ENCODE measurements around the gene AURKAIP1.
A peak's percentile ranks its signal among the peaks of the same experiment; 100 is the strongest.

Gene AURKAIP1

DNA sequence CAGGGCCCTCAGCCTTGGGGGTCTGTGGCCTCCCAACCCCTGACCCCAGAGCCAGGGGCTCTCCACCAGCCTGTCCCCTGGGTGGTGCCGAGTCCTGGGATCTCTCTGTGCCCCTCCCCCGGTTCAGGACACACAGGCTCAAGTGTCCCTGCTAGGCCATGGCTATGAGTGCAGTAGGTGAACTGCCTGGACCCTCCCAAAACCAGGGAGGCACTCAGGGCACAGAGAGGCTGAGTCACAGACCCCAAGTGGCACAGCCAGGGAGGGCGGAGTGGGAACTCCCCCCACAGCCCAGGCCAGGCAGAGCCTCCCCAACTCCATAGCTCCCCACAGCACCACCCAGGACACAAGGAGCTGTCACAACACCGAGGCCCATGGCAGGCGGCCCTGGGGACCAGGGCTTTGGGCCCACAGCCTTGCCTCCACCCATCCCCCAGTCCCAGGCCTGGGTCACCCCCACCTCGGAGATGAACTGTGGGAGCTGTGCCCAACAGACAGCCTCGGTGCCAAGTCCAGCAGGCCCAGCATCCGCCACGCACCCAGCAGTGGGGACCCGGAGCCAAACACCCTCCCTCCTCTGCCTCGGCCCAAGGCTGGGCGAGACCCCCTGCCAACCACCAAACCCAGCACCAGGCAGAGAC, 29.0 kb downstream of the AURKAIP1 start:
- DNase-seq, result no peak

DNA sequence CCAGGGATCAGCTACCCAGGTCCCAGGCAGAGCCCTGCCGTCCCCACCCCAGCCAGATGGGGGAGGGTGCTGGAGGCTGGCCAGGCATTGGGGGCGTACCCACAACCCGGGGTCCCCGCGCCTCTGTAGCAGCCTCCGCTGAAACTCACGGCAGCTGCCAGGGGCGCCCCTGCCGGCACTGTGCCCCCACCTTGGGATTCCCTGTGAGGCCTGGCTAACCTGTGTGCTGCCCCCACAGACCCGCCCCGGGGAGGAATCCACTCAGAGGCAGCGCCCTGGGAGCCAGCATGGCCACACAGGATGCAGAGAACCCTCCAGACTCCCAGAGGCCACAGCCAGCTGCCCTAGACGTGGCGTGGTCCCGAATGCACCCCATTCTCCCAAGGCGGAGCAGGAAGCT, 29.6 kb downstream of the AURKAIP1 start:
- DNase-seq, result no peak

DNA sequence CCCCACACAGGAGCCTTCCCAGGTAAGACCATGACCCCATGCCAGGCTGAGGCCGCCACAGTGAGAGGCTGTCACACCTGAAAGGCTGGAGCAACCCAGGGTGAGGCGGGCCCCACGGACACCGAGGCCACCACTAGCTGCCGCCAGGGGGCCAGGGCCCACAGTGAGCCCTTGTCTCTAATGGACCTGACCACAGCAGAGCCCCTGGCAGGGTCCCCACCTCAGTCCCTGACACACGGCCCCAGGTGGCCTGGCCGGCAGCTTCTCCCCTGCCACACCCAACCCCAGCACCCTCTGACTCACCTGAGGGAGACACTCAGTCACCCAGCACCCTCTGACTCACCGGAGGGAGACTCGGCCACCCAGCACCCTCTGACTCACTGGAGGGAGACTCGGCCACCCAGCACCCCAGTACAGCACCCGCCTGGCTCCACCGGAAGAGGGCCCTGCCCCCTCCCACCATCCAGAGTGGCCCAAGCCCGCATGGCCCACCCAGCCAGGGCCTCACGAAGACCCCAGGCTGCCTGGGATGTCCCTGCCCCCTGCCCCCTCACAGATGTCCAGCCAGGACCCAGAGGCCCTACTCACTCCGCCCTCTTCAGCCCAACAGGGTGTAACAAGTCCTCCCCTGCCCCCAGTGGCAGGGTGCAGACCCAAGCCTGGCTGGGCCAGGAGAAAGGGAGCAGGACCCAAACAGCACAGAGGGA, 30.2 kb downstream of the AURKAIP1 start:
- DNase-seq, result peak; percentile 76

DNA sequence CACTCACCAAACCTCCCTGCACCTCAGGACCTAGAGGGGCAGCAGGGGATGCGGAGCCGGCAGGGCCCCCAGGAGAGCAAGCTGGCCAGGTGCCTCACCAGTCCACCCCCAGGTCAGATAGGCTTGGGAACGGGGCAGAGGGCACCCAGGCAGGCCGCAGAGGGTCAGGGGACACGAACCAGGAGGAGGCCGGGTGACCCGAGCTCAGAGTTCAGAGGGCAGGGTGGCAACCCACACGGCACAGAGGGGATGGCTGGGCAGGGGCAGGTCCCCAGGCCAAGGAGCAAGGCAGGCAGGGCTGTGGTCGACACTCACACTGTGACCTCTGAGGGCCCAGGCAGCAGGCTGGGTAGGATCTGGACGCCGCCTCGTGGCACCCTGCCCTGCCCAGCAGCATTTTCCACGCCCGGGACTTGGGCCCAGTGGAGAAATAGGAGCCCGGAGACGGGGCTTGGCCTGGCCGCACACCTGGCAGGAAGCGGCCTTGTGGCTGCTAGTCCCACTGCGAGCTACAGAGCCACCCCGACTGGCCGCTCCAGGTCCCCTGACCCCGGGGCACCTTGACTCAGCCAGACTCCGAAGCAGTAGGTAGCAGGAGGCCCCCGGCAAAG, 31.1 kb downstream of the AURKAIP1 start:
- no peak for DNase-seq

DNA sequence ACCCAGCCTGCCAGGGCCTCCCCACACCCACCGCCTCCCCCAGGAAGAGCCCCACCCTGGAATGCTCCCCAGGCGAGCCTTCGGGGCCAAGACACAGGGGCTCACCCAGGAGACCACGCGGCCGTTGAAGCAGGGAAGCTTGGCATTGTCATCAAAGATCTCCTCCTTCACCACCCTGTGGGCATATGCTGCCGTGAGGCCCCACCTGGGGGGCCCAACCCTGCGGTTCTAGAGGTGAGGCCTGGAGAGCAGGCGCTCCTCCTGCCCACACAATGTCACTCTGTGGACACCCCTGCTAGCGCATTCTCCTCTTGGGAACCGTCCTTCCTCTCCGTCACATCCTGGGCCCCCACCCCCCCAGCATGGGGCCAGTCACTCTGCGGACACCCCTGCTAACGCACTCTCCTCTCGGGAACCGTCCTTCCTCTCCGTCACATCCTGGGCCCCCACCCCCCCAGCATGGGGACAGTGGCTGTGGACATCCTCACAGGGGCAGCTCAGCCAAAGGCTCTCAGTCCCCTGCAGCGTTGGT, 32.4 kb downstream of the AURKAIP1 start:
- DNase-seq, result no peak

DNA sequence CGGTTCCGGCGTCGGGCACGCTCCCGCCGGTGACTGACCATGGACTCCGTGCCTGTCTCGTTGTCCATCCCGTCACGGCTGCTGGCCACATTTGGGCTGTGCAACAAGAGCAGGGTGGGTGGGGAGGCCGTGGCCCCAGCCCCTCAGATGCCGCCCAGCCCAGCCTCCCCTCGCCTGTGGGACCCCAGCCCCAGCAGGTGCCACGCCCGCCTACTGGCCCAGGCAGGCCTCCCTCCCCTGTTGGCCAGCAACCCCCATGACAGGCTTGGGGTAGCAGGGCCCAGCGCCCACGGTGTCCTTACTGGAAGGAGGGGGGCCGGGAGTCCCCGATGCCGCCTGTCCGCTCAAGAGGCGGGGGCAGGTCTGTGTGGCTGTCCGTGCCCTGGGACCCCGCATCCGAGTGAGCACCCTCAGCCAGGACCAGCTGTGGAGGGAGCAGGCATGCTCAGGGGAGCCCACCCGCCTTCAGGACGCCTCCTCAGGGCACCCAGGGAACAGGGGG, 32.9 kb downstream of the AURKAIP1 start:
- DNase-seq, result no peak

DNA sequence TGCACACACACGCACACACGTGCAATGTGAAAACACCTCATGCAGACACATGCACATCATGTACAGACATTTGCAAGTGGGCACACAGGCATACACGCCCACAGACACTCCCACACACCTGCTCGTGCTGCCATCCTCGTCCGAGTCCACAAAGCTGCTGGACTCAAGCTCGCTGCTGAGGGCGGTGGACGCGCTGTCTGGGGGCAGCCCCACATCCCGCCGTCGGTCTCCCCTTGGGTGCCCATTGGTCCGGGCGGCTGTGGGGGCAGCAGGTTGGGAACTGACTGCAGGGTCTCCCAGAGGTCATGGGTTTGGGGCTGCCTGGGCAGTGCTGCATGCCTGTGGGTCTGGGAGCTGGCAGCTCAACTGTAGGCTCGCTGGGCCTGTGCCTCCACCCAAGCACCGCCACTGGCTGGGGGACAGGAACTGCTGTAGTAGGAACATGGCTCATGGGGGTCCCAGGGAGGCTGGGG, 33.4 kb downstream of the AURKAIP1 start:
- DNase-seq, result no peak

DNA sequence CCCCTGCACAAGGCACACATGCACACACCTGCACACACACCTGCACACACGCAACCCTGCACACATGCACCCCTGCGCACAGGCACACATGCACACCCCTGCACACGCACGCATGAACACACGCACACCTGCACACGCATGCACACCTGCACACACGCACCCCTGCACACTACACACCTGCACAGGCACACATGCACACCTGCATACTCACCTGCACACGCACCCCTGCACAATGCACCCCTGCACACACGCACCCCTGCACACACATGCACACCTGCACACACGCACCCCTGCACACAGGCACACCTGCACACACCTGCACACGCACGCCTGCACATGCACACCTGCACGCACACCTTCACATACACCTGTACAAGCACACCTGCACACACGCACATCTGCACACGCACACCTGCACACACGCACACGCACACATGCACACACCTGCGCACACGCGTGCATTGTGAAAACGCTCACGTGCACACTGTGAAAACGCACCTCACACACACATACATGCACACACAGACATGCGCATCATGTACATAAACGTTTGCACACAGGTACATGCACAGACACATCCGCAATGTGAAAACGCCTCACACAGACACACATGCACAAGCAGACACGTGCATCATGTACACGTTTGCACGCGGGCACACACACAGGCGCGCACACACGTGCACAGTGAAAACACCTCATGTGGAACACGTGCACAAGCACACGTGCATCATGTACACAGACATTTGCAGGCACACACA, 34.0 kb downstream of the AURKAIP1 start:
- no peak for DNase-seq

DNA sequence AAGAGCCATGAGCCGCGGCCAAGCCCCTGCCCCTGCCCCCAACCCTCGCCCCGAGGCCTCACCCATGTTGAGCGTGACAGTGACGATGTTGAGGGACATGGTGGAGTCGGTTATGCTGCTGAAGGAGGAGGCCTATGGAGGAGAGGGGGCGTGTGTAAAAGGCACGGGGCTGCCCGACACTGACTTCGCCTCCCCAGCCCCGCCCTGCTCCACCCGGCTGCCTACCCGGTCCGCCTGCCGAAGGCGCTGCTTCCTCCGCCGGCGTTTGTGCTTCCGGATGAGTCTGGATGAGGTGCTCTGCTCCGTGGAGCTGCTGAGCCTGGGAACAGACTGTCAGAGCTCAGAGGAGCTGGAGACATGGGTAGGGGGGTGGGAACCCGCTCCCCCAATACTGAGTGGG, 34.8 kb downstream of the AURKAIP1 start:
- no peak for DNase-seq

DNA sequence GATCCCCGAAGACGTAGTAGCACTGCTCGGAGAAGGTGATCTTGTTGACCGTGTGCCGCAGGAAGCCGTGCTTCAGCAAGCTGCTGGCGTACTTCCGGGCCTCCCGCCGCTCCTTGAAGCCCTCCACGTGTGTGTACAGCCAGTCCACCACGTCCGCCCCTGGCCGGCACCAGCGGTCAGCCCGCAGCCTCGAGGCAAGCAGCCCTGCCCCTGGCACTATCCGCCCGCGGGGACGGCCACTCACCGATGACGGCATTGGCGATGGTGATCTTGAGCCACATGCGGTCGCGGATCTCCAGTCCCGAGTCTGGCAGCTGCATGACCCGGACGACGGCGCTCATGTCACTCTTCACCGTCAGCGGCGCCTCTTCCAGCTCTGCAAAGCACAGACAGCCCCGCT, 36.7 kb downstream of the AURKAIP1 start:
- no peak for DNase-seq

DNA sequence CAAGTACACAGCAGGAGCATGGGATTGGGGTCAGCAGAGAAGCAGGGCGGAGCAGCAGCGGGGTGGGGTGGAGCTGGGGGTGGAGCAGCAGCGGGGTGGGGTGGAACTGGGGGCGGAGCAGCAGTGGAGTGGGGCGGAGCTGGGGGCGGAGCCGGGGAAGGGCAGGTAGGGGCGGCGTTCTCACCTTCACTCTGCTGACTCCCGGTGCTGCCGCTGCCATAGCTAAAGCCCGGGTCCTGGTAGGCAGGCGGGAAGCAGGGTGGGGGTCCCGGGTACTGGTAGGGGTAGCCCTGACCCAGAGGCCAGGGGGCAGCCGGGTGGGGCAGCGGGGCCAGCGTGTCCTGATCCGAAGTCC, 37.2 kb downstream of the AURKAIP1 start:
- no peak for DNase-seq

DNA sequence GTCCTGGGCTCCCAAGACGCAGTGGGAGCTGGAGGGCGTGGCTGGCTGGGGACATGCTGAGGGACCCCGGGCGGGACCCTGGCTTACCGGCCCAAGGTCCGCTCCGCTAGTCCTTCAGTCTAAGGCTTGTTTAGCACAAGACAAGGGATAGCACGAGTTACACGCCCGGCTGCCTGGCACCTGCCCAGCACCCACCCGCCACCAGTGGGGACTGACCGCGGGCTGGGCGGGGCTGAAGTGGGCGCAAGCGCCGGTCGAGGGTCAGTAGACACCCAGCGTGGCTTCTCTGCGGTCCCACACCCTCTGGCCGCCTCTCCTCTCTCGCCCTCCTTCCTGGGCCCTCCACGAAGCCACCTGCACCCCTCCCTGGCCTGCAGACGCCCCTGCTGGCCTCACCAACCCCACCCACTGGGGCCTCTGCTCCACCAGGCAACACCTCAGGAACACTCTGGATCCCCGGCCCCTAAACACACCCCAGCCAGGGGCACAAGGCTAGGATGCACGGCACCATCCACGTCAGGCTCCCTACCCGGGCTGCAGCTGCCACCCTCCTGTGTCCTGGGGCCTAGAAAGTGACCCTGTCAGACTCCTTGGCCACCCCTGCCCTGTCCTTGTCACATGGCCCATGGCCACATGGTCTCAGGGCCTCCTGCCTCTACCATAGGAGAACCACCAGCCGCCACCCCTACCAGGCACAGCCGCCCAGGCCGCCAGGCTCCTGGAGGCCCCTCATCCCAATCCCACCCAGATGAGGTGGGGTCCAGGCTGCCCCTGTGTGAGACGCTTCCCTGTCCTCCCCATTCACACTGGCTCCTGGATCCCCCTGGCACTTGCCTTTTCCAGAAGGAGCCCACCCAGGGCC, 37.8 kb downstream of the AURKAIP1 start:
- DNase-seq, result no peak

DNA sequence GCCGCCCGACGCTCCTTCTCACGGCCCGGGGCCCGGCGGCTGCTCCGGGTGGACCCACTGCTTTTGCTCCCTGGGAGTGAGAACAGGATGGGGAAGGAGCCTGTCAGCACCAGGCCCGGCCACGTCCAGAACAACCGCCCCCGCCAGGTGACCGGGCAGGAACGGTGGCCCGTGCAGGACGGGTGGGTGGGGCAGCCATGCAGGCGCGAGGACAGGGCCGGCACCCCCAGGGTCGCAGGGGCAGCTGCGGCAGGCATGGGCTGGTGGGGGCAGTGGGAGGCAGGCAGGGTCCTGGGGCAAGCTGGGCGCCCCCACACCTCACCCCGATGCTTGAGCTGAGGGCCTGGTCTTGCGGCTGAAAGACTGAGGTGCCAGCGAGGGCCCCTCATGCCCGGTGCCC, 38.6 kb downstream of the AURKAIP1 start:
- DNase-seq, result no peak

DNA sequence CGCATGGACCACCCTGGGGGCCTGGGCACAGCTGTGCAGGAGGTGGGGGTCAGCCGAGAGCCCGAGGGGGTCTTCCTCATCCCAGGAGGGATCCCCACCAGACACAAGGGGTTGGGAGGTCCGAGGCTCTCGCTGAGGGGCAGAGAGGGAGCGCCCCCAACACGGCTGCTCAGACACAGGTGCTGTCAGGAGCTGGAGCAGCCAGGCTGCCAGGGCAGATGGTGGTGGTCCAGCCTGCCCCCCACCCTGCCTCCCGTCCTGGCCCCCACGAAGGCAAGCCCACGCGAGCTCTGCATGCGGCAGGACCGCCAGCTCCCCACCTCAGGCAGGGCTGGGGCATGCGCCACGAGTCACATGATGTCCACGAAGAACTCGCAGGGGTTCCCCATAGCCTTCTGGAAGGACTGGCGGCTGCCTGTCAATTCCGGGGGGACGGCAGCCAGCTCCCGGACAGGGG, 39.2 kb downstream of the AURKAIP1 start:
- no peak for DNase-seq

DNA sequence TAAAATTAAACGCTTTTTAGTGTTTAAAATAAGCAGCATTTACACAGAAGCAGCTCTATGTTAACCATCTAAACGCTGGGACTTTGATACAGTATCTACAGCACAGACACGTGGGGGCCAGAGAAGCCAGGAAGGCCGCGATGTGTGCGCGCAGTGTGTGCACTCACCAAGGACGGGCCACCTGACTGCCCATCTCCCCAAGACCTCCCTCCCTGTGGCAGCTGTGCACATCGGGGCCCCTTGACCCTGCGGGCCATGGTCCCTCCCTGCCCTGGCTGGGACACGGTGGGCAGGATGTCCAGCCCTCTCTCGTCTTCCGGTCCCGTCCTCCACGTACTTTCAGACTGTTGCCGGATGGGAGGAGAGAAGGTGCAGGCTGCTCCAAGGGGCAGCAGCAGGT, 39.7 kb downstream of the AURKAIP1 start:
- DNase-seq, result no peak

DNA sequence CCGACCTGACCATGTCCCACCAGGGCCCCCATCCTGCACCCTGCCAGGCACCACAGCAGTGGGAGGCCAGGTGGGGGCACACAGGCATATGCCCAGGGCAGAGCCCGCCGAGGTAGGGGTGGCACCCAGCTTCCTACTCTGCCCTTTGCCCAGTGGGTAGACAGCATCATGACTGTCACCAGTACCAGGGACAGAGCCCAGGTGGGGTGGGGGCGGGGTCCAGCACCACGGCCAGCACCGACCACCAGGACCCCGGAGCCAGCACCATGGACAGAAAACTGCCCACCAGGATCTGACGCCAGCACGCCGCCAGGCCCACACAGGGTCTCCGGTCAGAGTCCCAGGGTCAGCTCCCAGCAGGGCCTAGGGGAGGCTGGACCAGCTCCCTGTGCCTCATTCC, 40.2 kb downstream of the AURKAIP1 start:
- DNase-seq, result peak; percentile 85

DNA sequence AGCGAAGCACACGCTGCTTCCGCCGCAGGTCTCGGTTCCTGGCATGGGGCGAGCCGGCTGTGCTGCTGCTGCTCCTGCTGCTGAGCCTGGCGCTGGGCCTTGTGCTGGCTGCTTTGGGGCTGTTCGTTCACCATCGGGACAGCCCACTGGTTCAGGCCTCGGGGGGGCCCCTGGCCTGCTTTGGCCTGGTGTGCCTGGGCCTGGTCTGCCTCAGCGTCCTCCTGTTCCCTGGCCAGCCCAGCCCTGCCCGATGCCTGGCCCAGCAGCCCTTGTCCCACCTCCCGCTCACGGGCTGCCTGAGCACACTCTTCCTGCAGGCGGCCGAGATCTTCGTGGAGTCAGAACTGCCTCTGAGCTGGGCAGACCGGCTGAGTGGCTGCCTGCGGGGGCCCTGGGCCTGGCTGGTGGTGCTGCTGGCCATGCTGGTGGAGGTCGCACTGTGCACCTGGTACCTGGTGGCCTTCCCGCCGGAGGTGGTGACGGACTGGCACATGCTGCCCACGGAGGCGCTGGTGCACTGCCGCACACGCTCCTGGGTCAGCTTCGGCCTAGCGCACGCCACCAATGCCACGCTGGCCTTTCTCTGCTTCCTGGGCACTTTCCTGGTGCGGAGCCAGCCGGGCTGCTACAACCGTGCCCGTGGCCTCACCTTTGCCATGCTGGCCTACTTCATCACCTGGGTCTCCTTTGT, 41.3 kb downstream of the AURKAIP1 start:
- no peak for DNase-seq

DNA sequence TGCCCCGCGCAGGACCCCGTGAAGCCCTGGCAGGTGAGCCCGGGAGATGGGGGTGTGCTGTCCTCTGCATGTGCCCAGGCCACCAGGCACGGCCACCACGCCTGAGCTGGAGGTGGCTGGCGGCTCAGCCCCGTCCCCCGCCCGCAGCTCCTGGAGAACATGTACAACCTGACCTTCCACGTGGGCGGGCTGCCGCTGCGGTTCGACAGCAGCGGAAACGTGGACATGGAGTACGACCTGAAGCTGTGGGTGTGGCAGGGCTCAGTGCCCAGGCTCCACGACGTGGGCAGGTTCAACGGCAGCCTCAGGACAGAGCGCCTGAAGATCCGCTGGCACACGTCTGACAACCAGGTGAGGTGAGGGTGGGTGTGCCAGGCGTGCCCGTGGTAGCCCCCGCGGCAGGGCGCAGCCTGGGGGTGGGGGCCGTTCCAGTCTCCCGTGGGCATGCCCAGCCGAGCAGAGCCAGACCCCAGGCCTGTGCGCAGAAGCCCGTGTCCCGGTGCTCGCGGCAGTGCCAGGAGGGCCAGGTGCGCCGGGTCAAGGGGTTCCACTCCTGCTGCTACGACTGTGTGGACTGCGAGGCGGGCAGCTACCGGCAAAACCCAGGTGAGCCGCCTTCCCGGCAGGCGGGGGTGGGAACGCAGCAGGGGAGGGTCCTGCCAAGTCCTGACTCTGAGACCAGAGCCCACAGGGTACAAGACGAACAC, 42.1 kb downstream of the AURKAIP1 start:
- DNase-seq, result no peak

DNA sequence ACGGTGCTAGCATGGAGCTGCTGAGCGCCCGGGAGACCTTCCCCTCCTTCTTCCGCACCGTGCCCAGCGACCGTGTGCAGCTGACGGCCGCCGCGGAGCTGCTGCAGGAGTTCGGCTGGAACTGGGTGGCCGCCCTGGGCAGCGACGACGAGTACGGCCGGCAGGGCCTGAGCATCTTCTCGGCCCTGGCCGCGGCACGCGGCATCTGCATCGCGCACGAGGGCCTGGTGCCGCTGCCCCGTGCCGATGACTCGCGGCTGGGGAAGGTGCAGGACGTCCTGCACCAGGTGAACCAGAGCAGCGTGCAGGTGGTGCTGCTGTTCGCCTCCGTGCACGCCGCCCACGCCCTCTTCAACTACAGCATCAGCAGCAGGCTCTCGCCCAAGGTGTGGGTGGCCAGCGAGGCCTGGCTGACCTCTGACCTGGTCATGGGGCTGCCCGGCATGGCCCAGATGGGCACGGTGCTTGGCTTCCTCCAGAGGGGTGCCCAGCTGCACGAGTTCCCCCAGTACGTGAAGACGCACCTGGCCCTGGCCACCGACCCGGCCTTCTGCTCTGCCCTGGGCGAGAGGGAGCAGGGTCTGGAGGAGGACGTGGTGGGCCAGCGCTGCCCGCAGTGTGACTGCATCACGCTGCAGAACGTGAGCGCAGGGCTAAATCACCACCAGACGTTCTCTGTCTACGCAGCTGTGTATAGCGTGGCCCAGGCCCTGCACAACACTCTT, 42.8 kb downstream of the AURKAIP1 start:
- no peak for DNase-seq

All from islet precursor cell (in vitro differentiated cells).